Measurements from ENCODE around the gene SH3PXD2A. TPM values are rescaled to one million over a fixed set of nuclear protein-coding genes. Genes with fewer than 3 reads are reported as not detected.

The SH3PXD2A gene
- total RNA-seq, 4 donors from 2014 or later: 6.2 to 16.8 (median 11.4) TPM

- no peak for TF ChIP-seq POLR2A (IDR thresholded peaks at IDR 0.05)
- peak in 1 of 5 experiments; percentile 19 for TF ChIP-seq CTCF (IDR thresholded peaks at IDR 0.05 in 4 of 5, conservative IDR thresholded peaks at IDR 0.05 in 1 of 5)
- H3K27ac ChIP-seq: peak overlapping the region in 2 of 4 donors; percentile 16 to 55
- no peaks in the 10 kb centered on the region for H3K36me3 ChIP-seq
- in situ Hi-C loops (cut with MboI; ENCODE audit: low sequenced_read_pairs in 4 of 4) (loop anchor here in 3 of 4 donors (25.0 kb wide), 1 partner anchor 284 kb away; no protein-coding TSS in a partner anchor), intact Hi-C loops (cut with DNase I; ENCODE audit: low total_unique reads) (no loop called here)
- no peaks in the 10 kb centered on the region for H3K27me3 ChIP-seq
- H3K4me1 ChIP-seq: peaks cover 14 to 17% of the 10 kb centered on the region in 2 donors
- DNase-seq (peak in 1 of 2 donors; percentile 49), ATAC-seq (peak in 1 of 2 donors; percentile 51)
- no peak overlapping the region for H3K4me3 ChIP-seq
- no peaks in the 10 kb centered on the region for H3K9me3 ChIP-seq
Measured at GRCh38 chr10:103696411-103697145, 158.8 kb downstream of the SH3PXD2A start.

GRCh38 chr10:103696094-103696410, 159.3 kb downstream of the SH3PXD2A start:
- no peaks in the 10 kb centered on the region for H3K36me3 ChIP-seq
- no peak for ATAC-seq
- no peak overlapping the region for H3K4me3 ChIP-seq
- in situ Hi-C loops (cut with MboI; ENCODE audit: low sequenced_read_pairs in 4 of 4) (loop anchor here in 3 of 4 donors (25.0 kb wide), 1 partner anchor 284 kb away; no protein-coding TSS in a partner anchor), intact Hi-C loops (cut with DNase I; ENCODE audit: low total_unique reads) (no loop called here)
- H3K27me3 ChIP-seq: no peaks in the 10 kb centered on the region
- no peak for TF ChIP-seq CTCF (IDR thresholded peaks at IDR 0.05 in 4 of 5, conservative IDR thresholded peaks at IDR 0.05 in 1 of 5)
- TF ChIP-seq POLR2A (IDR thresholded peaks at IDR 0.05): no peak
- peaks cover 14 to 17% of the 10 kb centered on the region in 2 donors for H3K4me1 ChIP-seq
- no peaks in the 10 kb centered on the region for H3K9me3 ChIP-seq
- H3K27ac ChIP-seq: peak overlapping the region in 3 of 4 donors; percentile 16 to 55 (median 25)
- no peak for DNase-seq

- intact Hi-C loops (cut with DNase I; ENCODE audit: low total_unique reads): no loop called here
- Histone ChIP-seq H3K27ac (peak overlapping the region in 3 of 4 donors; percentile 16 to 55 (median 25)), H3K9me3 (no peaks in the 10 kb centered on the region), H3K4me3 (no peak overlapping the region), H3K4me1 (peaks cover 14 to 17% of the 10 kb centered on the region in 2 donors), H3K36me3 (no peaks in the 10 kb centered on the region), H3K27me3 (no peaks in the 10 kb centered on the region)
- DNase-seq (peak in 1 of 2 donors; percentile 18), ATAC-seq (peak in 1 of 2 donors; percentile 29)
- TF ChIP-seq POLR2A (IDR thresholded peaks at IDR 0.05): no peak
- TF ChIP-seq CTCF (IDR thresholded peaks at IDR 0.05 in 4 of 5, conservative IDR thresholded peaks at IDR 0.05 in 1 of 5): no peak
- in situ Hi-C loops (cut with MboI; ENCODE audit: low sequenced_read_pairs in 4 of 4): loop anchor here in 3 of 4 donors (25.0 kb wide), 1 partner anchor 283 kb away; no protein-coding TSS in a partner anchor
Measured at GRCh38 chr10:103695584-103696005, 159.8 kb downstream of the SH3PXD2A start.

- H3K9me3 ChIP-seq: no peaks in the 10 kb centered on the region
- H3K36me3 ChIP-seq: no peaks in the 10 kb centered on the region
- intact Hi-C loops (cut with DNase I; ENCODE audit: low total_unique reads) (no loop called here), in situ Hi-C loops (cut with MboI; ENCODE audit: low sequenced_read_pairs in 4 of 4) (loop anchor here in 3 of 4 donors (25.0 kb wide), 1 partner anchor 282 kb away; no protein-coding TSS in a partner anchor)
- ATAC-seq: no peak
- DNase-seq: no peak
- H3K4me3 ChIP-seq: peak overlapping the region in 1 of 4 donors; percentile 33
- no peaks in the 10 kb centered on the region for H3K27me3 ChIP-seq
- TF ChIP-seq CTCF (IDR thresholded peaks at IDR 0.05 in 4 of 5, conservative IDR thresholded peaks at IDR 0.05 in 1 of 5) (no peak), POLR2A (IDR thresholded peaks at IDR 0.05) (no peak)
- H3K4me1 ChIP-seq: peaks cover 14 to 17% of the 10 kb centered on the region in 2 donors
- H3K27ac ChIP-seq: no peak overlapping the region
Measured at GRCh38 chr10:103693812-103694205, 161.6 kb downstream of the SH3PXD2A start.

Data from gastrocnemius medialis (tissue), 4 donors.